Hepatic stellate cell (primary cell): ENCODE results near the gene PKP3.
A peak's percentile ranks its signal among the peaks of the same experiment; 100 is the strongest.
"Not testable (repeated sequence)": the region's sequence is repeated elsewhere in the genome, so short reads cannot be mapped to it uniquely, and the experiment has no call there.

Experiments
- DNase-seq: peaks from one replicate; pipeline ENCODE4 v3.0.0; 2011; ENCODE audit warnings: low spot score

Gene PKP3

GRCh38 chr11:396948-397548, 3.0 kb downstream of the PKP3 start:
- peak; percentile 94 for DNase-seq

DNA sequence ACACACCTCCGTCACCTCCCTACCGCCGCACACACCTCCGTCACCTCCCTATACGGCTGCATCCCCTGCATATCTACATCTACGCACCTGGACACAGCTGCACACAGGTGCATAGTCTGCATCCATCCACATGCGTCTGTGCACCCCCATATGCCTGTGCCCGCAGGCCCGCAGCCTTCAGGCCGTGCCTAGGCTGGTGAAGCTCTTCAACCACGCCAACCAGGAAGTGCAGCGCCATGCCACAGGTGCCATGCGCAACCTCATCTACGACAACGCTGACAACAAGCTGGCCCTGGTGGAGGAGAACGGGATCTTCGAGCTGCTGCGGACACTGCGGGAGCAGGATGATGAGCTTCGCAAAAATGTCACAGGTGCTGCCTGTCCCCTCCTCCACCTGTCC, 4.8 kb downstream of the PKP3 start:
- DNase-seq, result peak; percentile 55

DNA sequence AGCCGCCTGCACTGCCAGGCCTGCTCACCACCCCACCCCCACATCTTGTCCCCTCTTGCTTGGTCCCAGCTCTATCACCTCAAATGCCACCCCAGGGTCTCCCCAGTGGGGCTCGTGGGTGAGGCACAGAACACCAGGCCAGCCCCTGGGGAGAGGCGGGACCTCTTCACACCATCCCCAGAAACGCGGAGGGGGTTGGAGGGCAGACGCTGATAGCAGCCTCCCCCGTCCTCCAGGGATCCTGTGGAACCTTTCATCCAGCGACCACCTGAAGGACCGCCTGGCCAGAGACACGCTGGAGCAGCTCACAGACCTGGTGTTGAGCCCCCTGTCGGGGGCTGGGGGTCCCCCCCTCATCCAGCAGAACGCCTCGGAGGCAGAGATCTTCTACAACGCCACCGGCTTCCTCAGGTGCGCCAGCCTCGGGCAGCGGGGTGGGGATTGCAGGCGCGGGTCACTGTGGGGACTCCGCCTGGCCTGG, 5.8 kb downstream of the PKP3 start:
- DNase-seq, result peak; percentile 56

DNA sequence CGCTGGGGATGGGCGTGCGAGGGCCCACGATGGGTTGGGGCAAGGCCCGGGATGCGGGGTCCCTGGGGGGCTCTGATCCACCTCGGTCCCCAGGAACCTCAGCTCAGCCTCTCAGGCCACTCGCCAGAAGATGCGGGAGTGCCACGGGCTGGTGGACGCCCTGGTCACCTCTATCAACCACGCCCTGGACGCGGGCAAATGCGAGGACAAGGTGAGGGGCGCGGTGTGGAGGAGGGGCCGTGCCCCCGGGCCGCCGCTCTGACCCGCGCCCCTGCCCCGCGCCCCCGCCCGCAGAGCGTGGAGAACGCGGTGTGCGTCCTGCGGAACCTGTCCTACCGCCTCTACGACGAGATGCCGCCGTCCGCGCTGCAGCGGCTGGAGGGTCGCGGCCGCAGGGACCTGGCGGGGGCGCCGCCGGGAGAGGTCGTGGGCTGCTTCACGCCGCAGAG, 6.3 kb downstream of the PKP3 start:
- DNase-seq, result no peak

- not testable (repeated sequence) for DNase-seq
Measured at GRCh38 chr11:401196-401595, 7.2 kb downstream of the PKP3 start.

DNA sequence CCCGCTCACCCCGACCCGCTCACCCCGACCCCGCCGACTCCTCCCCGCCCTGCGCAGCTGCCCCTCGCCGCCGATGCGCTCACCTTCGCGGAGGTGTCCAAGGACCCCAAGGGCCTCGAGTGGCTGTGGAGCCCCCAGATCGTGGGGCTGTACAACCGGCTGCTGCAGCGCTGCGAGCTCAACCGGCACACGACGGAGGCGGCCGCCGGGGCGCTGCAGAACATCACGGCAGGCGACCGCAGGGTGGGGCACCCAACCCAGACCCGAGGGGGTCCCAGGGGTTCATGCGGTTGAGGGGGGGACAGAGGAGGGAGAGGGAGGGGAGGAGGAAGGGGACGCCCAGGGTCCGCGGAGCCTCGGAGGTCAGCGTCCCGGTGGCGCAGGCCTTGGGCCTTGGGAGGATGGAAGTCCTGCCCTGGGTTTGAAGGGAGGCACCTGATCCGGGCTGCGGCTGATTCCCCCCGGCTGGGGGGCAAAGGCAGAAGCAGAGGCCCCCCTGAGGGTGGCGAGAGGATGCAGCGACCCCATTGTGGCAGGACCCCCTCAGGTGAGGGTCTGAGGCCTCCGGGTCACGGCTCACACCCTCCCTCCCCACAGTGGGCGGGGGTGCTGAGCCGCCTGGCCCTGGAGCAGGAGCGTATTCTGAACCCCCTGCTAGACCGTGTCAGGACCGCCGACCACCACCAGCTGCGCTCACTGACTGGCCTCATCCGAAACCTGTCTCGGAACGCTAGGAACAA, 9.2 kb downstream of the PKP3 start:
- no peak for DNase-seq

GRCh38 chr11:403761-404431, 9.9 kb downstream of the PKP3 start:
- DNase-seq, result no peak

- no peak for DNase-seq
Measured at GRCh38 chr11:404551-405264, 10.7 kb downstream of the PKP3 start.

DNA sequence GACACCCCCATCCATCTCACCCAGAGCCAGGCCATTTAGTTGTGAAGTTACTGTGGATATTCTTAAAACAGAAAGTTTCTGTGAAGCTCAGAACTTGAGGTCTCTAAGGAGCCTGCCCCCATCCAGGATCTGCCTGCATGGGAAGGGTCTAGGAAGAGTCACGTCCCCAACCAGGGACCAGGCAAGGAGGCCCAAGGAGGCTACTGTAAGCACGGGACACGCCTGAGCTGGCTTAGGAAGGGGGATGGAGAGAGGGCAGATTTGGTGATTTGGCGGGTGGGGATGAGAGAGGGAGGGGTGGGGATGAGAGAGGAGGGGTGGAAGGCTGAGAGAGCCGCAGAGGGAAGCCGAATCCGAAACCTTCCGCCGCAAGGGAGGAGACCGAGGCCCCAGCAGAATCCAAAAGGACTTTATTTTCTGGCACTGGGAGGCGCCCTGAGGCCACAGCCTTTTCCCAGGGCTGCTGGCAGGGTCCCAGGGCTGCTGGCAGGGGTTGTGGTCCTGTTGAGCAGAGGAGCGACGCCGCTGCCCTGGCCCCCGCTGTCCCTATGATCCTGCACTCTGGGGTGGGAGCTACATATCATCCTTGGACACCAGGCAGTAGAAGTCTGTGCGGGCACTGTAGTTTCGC, 11.4 kb downstream of the PKP3 start:
- no peak for DNase-seq

DNA sequence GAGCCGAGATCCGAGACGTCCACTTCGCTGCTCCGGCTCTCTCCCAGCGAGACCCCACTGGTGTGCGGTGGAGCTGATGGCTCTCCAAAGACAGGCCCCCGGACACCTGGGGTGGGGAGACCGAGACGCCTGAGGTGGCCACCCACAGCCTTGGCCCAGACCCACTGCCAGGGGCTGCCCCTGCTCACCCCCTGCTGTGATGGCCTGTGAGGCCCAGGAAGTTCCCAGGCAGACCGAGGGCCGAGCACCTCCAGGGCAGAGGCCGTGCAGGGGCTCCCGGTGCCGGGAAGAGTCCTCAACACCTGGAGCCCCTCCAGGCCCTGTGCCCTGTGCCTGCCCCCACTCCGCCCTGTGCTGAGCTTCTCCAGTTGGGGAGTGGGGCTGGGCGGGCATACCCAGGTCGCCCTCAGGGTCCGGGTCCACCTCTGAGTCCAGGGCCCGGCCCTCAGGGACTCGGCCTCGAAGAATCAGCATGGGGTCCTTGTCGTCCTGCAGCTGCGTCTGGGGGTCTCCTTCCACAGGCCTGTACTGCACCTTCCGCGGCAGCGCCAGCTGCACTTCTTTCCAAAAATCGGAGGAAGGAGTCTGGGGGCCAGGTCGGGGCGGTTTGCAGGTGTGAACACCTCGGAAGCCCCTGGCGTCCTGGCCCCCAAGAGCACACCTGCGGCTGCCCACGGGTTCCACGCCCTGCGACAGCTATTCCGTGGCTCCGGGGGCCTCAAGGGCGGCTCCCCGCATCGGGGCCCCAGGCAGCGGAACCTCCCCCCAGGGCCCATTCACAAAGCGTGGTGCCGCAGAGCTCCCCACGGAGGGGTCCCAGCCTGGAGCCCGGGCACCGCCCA, 12.2 kb downstream of the PKP3 start:
- no peak for DNase-seq

DNA sequence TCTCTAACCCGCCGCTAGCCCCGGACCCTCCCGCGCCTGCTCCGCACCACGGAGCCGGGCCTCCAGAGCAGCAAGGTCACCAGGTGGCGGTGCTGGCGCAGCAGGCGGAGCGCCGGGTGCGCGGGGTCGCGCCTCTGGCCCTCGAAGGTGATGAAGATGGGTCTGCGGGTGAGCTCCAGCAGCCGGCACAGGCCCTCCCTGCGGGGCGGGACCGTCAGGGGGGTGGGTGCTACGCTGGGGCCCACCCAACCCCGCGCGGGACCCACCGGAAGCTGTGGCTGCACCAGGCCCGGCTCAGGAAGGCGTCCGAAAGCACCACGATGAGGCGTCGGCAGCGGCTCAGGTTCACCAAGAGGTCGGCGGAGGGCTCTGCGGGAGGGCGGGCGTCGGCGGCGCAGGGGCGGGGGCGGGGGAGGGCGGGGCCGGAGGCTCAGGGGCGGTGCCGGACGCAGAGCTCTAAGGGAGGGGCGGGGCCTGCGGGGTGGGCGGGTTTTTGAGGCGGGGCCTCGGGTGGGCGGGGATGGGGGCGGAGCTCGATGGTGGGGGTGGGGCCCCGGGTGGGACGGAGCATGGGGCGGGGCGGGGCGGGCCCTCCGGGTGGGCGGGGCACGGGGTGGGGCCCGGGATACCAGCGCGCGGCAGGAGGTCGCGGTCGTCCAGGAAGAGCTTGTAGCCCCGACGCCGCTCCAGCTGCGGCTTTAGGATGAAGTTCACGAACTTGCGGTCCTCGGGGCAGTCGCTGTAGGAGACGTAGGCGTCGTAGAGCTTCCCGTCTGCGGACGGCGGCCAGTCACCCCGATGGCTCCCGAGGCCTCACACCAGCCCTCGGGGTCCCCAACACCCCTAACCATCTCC, 13.0 kb downstream of the PKP3 start:
- peak; percentile 69 for DNase-seq

DNA sequence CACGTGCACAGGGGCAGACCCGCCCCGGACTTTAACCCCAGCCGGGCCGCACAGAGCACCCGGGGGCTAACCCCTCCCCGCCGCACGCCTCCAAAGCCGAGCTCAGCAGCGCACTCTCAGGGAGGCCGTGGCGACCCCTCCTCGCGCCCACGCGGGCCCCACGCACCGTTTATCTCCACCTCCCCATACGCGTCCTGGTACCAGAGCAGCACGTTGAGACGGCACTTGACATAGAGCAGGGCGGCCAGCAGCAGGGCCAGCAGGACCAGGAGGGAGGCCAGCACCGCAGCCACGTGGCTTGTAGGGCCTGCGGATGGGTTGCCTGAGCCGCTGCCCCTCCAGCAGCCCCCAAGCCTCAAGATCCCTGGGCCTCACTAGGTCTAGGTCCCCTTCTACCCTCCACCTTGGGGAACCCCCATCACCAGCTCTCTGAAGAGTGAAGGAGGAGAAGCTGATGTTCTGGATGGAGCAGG, 13.7 kb downstream of the PKP3 start:
- DNase-seq, result no peak

- no peak for DNase-seq
Measured at GRCh38 chr11:408154-409007, 14.4 kb downstream of the PKP3 start.

DNA sequence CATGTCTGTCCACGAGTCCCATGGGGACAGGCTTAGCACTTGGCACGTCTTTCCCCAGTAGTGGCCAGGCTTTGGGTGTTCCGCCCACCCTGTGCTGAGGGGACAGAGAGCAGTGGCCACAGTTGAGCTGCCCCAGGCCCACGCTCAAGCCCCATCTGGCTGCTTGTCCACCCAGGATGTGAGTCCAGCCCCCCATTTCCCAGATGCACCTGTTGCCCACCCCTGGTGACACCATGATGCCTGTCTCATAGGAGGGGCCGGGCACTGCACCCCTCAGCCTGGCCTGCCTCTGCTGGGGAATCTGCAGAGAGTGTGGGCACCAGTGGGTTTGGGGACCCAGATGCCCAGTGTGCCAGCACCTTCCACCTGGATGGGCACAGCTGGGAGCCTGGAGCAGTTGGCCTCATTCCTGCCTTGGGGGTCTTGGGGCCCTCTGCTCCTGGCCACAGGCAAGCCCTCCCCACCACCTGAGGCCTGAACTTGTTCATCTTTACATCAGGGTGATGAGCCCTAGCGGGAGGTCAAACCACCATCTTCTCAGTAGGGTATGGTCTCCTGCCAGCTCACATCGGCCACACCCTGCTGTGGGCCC, 15.1 kb downstream of the PKP3 start:
- no peak for DNase-seq

DNA sequence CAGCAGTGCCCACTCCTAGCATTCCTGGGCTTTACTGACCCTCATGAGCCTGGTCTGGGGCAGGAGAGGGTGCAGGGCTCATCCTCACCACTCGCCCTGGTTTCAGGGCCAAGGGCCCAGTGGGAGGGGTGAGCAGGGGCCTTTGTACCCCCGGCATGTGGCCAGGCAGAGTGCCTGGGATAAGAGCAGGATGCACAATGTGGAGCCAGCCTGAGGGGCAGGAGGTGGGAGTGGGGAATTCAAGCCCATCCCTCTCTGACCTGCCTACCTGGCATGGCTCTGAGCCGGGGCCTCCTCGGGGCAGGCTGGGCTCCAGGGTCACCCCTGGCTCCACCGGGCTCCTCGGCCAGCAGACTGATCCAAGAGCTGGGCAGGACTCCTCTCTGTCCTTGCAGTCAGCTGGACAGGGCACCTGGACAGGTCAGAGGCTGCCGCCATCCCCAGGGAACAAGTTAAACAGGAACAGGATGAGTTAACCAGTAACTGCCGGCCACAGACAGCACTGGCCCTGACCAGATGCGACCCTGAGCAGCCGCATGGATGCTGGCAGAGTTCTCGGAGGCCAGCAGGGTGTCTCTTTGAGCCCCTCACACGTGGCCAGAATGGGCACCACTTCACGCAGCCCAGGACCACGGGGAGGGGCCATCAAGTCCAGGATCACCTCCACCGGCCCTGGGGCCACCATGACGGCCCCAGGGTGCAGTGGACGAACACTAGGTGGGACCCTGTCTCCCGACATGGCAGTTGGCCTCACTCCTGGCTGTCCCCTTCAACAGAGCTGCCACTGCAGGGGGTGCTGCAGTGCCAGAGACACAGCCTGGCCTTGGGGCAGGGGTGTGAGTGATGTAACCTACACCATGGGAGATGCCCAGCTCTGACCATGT, 15.8 kb downstream of the PKP3 start:
- DNase-seq, result no peak

DNA sequence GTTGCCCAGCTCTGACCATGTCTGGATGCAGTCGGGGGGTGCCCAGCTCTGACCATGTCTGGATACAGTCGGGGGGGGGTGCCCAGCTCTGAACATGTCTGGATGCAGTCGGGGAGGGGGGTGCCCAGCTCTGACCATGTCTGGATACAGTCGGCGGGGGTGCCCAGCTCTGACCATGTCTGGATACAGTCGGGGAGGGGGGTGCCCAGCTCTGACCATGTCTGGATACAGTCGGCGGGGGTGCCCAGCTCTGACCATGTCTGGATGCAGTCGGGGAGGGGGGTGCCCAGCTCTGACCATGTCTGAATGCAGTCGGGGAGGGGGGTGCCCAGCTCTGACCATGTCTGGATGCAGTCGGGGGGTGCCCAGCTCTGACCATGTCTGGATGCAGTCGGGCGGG, 16.7 kb downstream of the PKP3 start:
- DNase-seq, result not testable (repeated sequence)

DNA sequence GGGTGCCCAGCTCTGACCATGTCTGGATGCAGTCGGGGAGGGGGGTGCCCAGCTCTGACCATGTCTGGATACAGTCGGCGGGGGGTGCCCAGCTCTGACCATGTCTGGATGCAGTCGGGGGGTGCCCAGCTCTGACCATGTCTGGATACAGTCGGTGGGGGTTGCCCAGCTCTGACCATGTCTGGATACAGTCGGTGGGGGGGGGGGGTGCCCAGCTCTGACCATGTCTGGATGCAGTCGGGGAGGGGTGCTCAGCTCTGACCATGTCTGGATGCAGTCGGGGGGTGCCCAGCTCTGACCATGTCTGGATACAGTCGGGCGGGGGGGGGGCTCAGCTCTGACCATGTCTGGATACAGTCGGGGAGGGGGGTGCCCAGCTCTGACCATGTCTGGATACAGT, 17.5 kb downstream of the PKP3 start:
- not testable (repeated sequence) for DNase-seq
